Effector memory CD4-positive, alpha-beta T cell (primary cell): ENCODE measurements around the gene ESPNL.

Experiments
- DNase-seq, 3 donors: peaks; one replicate each; pipeline ENCODE4 v3.0.0-alpha.2; 2020
- H3K27ac ChIP-seq: 2 replicates; pipeline ENCODE4 v1.7.0; 2013; ENCODE audit warnings: mild to moderate bottlenecking, low read length, moderate library complexity; ENCODE audit not compliant: insufficient read depth, poor library complexity, severe bottlenecking
- H3K27me3 ChIP-seq: replicated peaks from 2 replicates; pipeline ENCODE4 v1.7.0; 2013; ENCODE audit warnings: mild to moderate bottlenecking, low read length; ENCODE audit not compliant: insufficient read depth, control insufficient read depth, poor library complexity, severe bottlenecking
- H3K36me3 ChIP-seq: 2 replicates; pipeline ENCODE4 v1.7.0; 2013; ENCODE audit warnings: mild to moderate bottlenecking, low read length, moderate library complexity; ENCODE audit not compliant: control insufficient read depth, insufficient read depth
- H3K4me1 ChIP-seq: 2 replicates; pipeline ENCODE4 v1.7.0; 2013; ENCODE audit warnings: low read length, mild to moderate bottlenecking; ENCODE audit not compliant: control insufficient read depth, insufficient read depth, poor library complexity, severe bottlenecking
- H3K4me3 ChIP-seq: 2 replicates; pipeline ENCODE4 v1.7.0; 2013; ENCODE audit warnings: low read length, low read depth, mild to moderate bottlenecking; ENCODE audit not compliant: insufficient read depth, poor library complexity, severe bottlenecking
- H3K9me3 ChIP-seq: 2 replicates; pipeline ENCODE4 v1.7.0; 2013; ENCODE audit warnings: mild to moderate bottlenecking, low read length, moderate library complexity; ENCODE audit not compliant: control insufficient read depth

ESPNL gene

DNA sequence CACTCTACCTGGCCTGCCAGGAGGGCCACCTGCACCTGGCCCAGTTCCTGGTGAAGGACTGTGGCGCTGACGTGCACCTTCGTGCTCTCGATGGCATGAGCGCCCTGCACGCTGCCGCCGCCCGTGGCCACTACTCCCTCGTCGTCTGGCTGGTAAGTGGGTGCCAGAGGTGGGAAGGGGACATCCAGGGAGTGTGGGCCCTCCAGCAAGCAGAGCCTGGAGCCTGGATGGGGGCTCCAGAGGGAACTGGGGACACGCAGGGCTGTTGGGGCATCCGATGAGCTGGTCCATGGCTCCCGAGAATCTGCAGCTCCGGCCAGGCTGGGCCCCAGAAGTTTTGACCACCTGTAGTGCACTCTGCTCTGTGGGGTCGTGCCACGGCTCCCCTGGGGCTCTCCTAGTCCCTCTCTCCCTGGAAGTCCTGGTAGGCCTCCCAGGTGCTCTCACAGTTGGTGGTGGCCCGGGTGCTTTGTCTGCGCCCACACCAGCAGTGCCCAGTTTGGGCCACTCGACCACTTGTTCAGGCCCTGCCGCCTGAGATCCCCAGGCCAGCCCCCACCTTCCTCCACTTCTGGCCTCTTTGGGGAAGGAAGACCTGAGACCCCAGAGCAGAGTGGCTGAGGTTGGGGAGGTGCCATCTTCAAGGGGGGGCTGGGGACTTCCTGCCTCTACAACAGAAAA, 4.7 kb downstream of the ESPNL start:
- no peak overlapping the region for H3K27ac ChIP-seq
- no peaks in the 10 kb centered on the region for H3K9me3 ChIP-seq
- H3K4me3 ChIP-seq = no peak overlapping the region
- no peaks in the 10 kb centered on the region for H3K4me1 ChIP-seq
- no peaks in the 10 kb centered on the region for H3K27me3 ChIP-seq
- H3K36me3 ChIP-seq = no peaks in the 10 kb centered on the region
- no peak for DNase-seq

GRCh38 chr2:238105506-238106338, 5.6 kb downstream of the ESPNL start:
- Histone ChIP-seq H3K9me3 (no peaks in the 10 kb centered on the region), H3K36me3 (no peaks in the 10 kb centered on the region), H3K27ac (no peak overlapping the region), H3K4me1 (no peaks in the 10 kb centered on the region), H3K4me3 (no peak overlapping the region), H3K27me3 (no peaks in the 10 kb centered on the region)
- no peak for DNase-seq

GRCh38 chr2:238106339-238106697, 6.2 kb downstream of the ESPNL start:
- no peaks in the 10 kb centered on the region for H3K4me1 ChIP-seq
- H3K4me3 ChIP-seq = no peak overlapping the region
- no peak for DNase-seq
- no peaks in the 10 kb centered on the region for H3K27me3 ChIP-seq
- no peaks in the 10 kb centered on the region for H3K36me3 ChIP-seq
- H3K27ac ChIP-seq = no peak overlapping the region
- H3K9me3 ChIP-seq = no peaks in the 10 kb centered on the region

- no peak overlapping the region for H3K27ac ChIP-seq
- no peaks in the 10 kb centered on the region for H3K36me3 ChIP-seq
- no peak for DNase-seq
- no peaks in the 10 kb centered on the region for H3K27me3 ChIP-seq
- H3K9me3 ChIP-seq = no peaks in the 10 kb centered on the region
- no peaks in the 10 kb centered on the region for H3K4me1 ChIP-seq
- no peak overlapping the region for H3K4me3 ChIP-seq
Observed at GRCh38 chr2:238106698-238107524, 6.8 kb downstream of the ESPNL start.

DNA sequence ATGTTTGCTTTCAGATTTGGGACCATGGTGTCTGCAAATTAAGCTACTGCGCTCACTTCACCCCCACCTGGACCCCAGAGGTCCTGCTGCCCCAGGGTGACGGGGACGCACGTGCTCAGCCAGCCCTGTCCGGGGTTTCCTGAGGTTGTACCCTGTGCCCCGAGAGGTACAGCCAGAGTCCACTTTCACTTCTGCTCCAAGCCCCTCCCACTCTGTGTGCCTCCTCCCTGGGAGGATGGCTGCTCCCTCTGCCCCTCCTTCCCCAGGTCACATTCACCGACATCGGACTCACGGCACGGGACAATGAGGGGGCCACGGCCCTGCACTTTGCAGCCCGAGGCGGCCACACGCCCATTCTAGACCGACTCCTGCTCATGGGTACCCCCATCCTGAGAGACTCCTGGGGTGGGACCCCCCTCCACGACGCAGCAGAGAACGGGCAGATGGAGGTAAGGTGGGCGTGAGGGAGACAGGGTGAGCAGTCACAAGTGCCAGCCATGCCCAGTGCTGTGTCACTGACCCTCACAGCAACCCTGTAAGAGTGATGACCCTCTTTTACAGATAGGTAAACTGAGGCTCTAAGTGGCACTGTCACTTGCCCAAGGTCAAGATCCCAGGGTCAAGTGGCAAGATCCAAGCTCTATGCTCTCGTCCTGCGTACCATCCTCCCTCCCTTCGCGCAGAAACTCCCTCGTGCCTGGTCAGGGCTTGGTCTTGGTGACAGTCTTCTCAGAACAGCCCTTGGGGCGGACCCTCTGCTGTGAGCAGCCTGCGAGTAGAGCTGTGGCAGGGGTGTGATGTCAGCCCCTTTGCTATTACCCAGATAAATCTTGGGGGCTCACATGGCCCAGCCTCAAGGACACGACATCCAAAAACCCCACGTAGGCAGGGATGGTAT, 7.6 kb downstream of the ESPNL start:
- H3K4me1 ChIP-seq = no peaks in the 10 kb centered on the region
- H3K27ac ChIP-seq = no peak overlapping the region
- DNase-seq = no peak
- no peaks in the 10 kb centered on the region for H3K9me3 ChIP-seq
- no peaks in the 10 kb centered on the region for H3K27me3 ChIP-seq
- no peaks in the 10 kb centered on the region for H3K36me3 ChIP-seq
- no peak overlapping the region for H3K4me3 ChIP-seq

- H3K27ac ChIP-seq = no peak overlapping the region
- H3K4me3 ChIP-seq = no peak overlapping the region
- H3K9me3 ChIP-seq = no peaks in the 10 kb centered on the region
- no peaks in the 10 kb centered on the region for H3K4me1 ChIP-seq
- H3K36me3 ChIP-seq = no peaks in the 10 kb centered on the region
- DNase-seq = no peak
- H3K27me3 ChIP-seq = no peaks in the 10 kb centered on the region
Observed at GRCh38 chr2:238108423-238109183, 8.5 kb downstream of the ESPNL start.

DNA sequence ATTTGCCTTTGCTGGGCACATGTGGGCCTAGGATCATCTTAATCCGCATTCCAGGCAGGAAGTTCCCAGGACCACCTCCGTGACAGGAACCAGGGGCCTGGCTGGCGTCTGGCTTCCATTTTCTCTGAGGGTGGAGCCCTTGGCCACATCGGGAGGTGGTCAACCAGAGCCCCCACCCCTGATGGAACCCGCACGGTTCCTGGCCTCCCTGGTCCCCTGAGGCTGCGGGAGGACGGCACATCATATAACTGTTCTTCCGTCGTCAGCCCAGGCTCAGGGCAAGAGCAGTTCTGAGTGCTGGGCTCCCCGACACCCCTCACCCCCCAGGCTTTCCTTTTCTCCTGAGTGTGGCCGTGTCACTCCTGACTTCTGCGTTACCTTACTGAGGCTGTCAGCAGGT, 13.5 kb downstream of the ESPNL start:
- no peaks in the 10 kb centered on the region for H3K9me3 ChIP-seq
- no peaks in the 10 kb centered on the region for H3K27me3 ChIP-seq
- H3K36me3 ChIP-seq = no peaks in the 10 kb centered on the region
- no peak overlapping the region for H3K4me3 ChIP-seq
- no peak overlapping the region for H3K27ac ChIP-seq
- DNase-seq = no peak
- H3K4me1 ChIP-seq = no peaks in the 10 kb centered on the region

- H3K27ac ChIP-seq = no peak overlapping the region
- no peaks in the 10 kb centered on the region for H3K27me3 ChIP-seq
- H3K36me3 ChIP-seq = no peaks in the 10 kb centered on the region
- no peak overlapping the region for H3K4me3 ChIP-seq
- H3K4me1 ChIP-seq = no peaks in the 10 kb centered on the region
- H3K9me3 ChIP-seq = no peaks in the 10 kb centered on the region
- no peak for DNase-seq
Observed at GRCh38 chr2:238114331-238114841, 14.2 kb downstream of the ESPNL start.
